Ishikawa (cell line): ENCODE measurements around the gene STON2.

Source experiments
- CEBPB ChIP-seq: IDR thresholded peaks from 2 replicates; pipeline ENCODE4 v1.6.1; 2012
- CREB1 ChIP-seq: IDR thresholded peaks from 2 replicates; pipeline ENCODE4 v1.6.1; 2012; ENCODE audit warnings: low read depth
- EGR1 ChIP-seq: IDR thresholded peaks from 2 replicates; pipeline ENCODE4 v1.6.1; 2012
- EP300 ChIP-seq: IDR thresholded peaks from 2 replicates; pipeline ENCODE4 v1.6.1; 2012; ENCODE audit warnings: borderline replicate concordance
- FOXM1 ChIP-seq: IDR thresholded peaks from 2 replicates; pipeline ENCODE4 v1.6.1; 2012; ENCODE audit warnings: low read depth, borderline replicate concordance
- NFIC ChIP-seq: IDR thresholded peaks from 2 replicates; pipeline ENCODE4 v1.6.1; 2012
- RAD21 ChIP-seq: IDR thresholded peaks from 2 replicates; pipeline ENCODE4 v1.6.1; 2012; ENCODE audit warnings: low read depth
- TCF12 ChIP-seq: IDR thresholded peaks from 2 replicates; pipeline ENCODE4 v1.6.1; 2012; ENCODE audit warnings: low read depth
- TEAD4 ChIP-seq: IDR thresholded peaks from 2 replicates; pipeline ENCODE4 v1.6.1; 2012
- YY1 ChIP-seq: IDR thresholded peaks from 2 replicates; pipeline ENCODE4 v1.6.1; 2012; ENCODE audit warnings: low read depth
- ZBTB7A ChIP-seq: IDR thresholded peaks from 2 replicates; pipeline ENCODE4 v1.6.1; 2012; ENCODE audit warnings: low read depth
- TF ChIP-seq, protein P1 (sequence below): IDR thresholded peaks from 2 replicates; pipeline ENCODE4 v1.6.1; 2012
- TF ChIP-seq, protein P2 (sequence below): IDR thresholded peaks from 2 replicates; pipeline ENCODE4 v1.6.1; 2012
- TF ChIP-seq, protein P3 (sequence below): IDR thresholded peaks from 2 replicates; pipeline ENCODE4 v1.6.1; 2012; ENCODE audit warnings: low read depth, mild to moderate bottlenecking

Gene STON2

DNA sequence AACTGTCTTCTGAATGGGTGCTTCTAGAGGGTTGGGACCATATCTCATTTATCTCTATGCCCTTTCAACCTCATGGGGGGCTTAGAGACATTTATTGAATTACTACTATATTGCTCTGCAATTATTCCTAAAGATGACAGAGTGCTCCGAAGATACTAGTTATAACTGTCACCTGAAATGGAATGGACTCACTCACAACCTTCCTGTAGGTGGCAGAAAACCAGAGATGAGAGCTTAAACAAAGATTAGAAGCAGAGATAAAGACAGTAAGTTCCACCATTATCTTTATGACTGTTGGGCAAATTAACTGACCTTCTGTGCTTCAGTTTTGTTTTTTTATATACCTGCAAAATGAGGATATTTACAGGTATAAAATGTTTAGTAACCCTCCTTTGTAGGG is 147.8 kb downstream of the STON2 start:
- TF ChIP-seq, protein P1, sequence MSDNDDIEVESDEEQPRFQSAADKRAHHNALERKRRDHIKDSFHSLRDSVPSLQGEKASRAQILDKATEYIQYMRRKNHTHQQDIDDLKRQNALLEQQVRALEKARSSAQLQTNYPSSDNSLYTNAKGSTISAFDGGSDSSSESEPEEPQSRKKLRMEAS: no peak
- TF ChIP-seq EP300 (no peak), EGR1 (no peak), TCF12 (no peak), FOXM1 (no peak), ZBTB7A (no peak), CEBPB (no peak), YY1 (no peak), TEAD4 (no peak), RAD21 (no peak), CREB1 (no peak)
- TF ChIP-seq, protein P2, sequence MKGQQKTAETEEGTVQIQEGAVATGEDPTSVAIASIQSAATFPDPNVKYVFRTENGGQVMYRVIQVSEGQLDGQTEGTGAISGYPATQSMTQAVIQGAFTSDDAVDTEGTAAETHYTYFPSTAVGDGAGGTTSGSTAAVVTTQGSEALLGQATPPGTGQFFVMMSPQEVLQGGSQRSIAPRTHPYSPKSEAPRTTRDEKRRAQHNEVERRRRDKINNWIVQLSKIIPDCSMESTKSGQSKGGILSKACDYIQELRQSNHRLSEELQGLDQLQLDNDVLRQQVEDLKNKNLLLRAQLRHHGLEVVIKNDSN: no peak

DNA sequence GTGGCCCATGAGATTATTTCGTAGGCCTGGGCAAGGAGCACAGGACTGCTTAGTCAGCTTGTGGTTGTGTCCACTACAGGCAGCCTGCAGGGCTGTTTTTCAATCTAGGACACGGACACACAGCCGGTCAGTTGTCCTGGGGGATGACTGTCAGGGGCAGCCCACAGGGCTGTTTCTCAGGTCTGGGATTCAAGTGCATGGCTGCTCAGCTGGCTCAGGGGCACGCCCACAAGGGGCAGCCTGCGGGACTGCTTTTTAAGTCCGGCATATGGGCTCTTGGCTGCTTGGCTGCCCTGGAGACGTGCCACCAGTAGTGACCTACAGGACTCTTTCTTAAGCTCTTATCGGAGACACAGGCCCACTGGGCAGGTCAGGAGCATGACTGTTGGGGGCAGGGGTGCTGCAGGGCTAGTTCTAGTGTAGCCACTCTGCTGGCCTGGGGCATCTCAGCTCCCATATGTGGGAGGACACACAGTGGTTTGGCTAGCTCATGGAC is 152.8 kb downstream of the STON2 start:
- TF ChIP-seq FOXM1 (no peak), EP300 (no peak), RAD21 (no peak), TCF12 (no peak), NFIC (no peak), YY1 (no peak), CEBPB (no peak), CREB1 (no peak), TEAD4 (no peak)
- TF ChIP-seq, protein P3, sequence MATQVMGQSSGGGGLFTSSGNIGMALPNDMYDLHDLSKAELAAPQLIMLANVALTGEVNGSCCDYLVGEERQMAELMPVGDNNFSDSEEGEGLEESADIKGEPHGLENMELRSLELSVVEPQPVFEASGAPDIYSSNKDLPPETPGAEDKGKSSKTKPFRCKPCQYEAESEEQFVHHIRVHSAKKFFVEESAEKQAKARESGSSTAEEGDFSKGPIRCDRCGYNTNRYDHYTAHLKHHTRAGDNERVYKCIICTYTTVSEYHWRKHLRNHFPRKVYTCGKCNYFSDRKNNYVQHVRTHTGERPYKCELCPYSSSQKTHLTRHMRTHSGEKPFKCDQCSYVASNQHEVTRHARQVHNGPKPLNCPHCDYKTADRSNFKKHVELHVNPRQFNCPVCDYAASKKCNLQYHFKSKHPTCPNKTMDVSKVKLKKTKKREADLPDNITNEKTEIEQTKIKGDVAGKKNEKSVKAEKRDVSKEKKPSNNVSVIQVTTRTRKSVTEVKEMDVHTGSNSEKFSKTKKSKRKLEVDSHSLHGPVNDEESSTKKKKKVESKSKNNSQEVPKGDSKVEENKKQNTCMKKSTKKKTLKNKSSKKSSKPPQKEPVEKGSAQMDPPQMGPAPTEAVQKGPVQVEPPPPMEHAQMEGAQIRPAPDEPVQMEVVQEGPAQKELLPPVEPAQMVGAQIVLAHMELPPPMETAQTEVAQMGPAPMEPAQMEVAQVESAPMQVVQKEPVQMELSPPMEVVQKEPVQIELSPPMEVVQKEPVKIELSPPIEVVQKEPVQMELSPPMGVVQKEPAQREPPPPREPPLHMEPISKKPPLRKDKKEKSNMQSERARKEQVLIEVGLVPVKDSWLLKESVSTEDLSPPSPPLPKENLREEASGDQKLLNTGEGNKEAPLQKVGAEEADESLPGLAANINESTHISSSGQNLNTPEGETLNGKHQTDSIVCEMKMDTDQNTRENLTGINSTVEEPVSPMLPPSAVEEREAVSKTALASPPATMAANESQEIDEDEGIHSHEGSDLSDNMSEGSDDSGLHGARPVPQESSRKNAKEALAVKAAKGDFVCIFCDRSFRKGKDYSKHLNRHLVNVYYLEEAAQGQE: no peak
- TF ChIP-seq, protein P2: no peak

DNA sequence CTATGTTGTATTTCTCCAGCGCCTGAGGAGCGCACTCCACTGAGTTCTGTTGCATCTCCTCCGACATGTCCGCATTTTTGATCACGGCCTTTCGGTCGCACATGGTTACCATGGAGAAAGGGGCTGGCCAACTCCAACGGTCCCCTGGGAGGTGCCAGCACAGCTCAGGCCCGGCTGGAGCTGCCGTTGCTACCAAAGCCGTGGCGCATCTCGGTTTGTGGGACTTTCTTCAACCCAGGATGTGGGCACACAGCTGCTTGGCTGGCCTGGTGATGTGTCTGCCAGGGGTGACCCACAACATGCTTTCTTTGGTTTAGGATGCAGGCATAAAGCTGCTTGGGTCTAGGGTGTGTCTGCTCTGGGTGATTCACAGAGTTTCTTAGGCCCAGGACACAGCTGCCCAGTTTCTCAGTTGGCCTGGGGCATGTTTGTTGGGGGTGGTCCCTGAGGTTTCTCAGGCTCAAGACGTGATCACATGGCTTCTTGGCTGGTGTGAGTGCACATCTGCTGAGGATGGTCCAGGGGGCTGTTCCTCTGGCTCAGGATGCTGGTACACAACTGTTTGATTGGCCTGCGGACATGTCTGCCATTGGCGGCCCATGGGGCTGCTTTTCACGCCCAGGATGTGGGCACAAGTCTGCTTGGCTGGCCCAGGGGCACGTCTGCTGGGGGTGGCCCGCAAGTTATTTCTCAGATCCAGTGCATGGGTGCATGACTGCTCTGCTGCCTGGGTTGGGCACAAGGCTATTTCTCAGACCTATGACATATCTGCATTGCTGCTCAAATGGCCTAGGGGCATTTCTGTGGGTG is 153.5 kb downstream of the STON2 start:
- TF ChIP-seq, protein P3: no peak
- TF ChIP-seq NFIC: no peak

DNA sequence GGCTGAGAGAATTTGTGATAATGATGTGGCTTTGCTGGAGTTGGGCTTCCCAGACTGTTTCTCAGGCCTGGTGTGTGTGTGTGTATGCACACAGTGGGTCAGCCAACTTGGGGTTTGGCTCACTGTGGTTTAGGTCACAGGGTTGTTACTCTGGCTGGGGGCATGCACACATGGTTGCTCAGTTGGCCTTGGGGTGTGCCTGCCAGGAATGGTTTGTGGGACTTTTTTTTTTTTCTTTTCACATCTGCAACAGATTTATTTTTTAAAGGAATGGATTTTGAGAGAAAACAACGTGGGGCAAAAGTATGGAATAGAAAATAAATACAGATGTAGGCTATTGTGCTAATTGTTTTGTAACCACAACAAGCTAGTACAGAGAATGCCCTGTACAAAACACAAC is 154.4 kb downstream of the STON2 start:
- TF ChIP-seq CEBPB (no peak), ZBTB7A (no peak), TEAD4 (no peak)
- TF ChIP-seq, protein P2: no peak
- TF ChIP-seq, protein P3: no peak
- TF ChIP-seq, protein P1: no peak
